ENCODE data around the gene WDR82. TPM values are rescaled to one million over a fixed set of nuclear protein-coding genes. Genes with fewer than 3 reads are reported as not detected.

The WDR82 gene
- total RNA-seq, 1 donor from 2014 or later = 103 TPM

DNA sequence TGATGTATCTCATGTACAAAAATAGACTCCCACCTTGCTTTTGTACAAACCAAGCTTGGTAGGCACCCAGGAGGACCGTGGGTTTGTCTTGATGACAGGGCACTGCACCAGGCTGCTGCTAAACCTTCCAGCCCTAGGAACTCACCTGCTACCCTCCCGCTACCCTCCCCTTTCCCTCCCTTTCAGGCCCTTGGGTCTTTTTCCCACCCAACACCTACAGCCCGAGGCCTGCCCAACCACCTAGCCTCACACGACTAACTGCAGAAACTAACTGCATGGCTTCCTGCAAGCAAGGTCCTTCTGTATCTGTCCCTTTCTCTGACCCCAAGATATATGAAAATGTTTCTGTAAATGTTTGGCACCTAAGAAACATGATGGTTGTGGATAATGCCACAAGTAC is 21.8 kb downstream of the WDR82 start:
- no peaks in the 10 kb centered on the region for H3K27me3 Mint-ChIP-seq (ENCODE audit: low read depth)
- intact Hi-C loops (cut with micrococcal nuclease) = no loop called here

DNA sequence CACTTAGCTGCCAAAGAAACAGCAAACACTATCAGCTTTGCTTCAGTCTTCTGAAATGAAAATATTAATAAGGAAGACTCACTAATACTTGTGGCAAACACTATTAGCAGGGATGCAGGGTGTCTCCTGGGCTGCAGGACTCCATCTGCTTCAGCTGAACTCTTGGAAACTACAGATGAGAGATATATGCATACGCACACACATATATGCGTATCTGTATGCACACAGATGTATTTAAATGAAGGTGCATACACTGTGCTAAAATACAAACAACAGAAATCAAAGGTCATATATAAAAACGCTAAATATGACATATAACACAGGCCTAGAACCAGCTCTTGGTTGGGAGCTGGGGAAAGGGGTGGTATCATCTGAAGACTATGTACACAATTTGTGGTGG is 22.3 kb downstream of the WDR82 start:
- Mint-ChIP-seq H3K36me3 (ENCODE audit: low read depth) (peaks cover 92% of the 10 kb centered on the region), H3K4me3 (ENCODE audit: low read depth) (no peak overlapping the region), H3K4me1 (ENCODE audit: low read depth) (peaks cover 72% of the 10 kb centered on the region), H3K27ac (peak overlapping the region; percentile 60), H3K9me3 (no peaks in the 10 kb centered on the region), H3K27me3 (ENCODE audit: low read depth) (no peaks in the 10 kb centered on the region)
- DNase-seq (ENCODE audit: low spot score) = no peak
- intact Hi-C loops (cut with micrococcal nuclease) = no loop called here

More for the DNA sequence above, 21.8 kb downstream of the WDR82 start:
- no peak for DNase-seq (ENCODE audit: low spot score)
- Mint-ChIP-seq H3K4me3 (ENCODE audit: low read depth) (no peak overlapping the region), H3K27ac (peak overlapping the region; percentile 60), H3K9me3 (no peaks in the 10 kb centered on the region), H3K4me1 (ENCODE audit: low read depth) (peaks cover 76% of the 10 kb centered on the region), H3K36me3 (ENCODE audit: low read depth) (peaks cover 96% of the 10 kb centered on the region)

DNA sequence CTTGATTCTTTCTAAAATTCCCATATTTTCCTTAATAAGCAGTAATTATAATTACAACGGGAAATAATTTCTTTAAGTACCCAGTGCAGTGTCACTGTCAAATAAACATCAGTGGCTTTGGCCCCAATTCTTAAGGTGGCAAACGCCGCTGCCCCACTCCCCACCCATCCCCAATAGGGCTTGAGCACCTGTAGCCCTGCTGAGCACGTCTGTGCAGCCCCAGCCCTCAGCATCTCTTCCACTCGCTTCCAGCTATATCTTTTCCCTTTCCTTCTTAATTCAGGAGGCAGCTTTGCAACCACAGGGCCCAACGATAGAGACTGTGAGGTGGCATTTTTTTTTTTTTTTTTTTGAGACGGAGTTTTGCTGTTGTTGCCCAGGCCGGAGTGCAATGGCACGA is 23.8 kb downstream of the WDR82 start:
- peak overlapping the region; percentile 27 for H3K4me3 Mint-ChIP-seq (ENCODE audit: low read depth)
- H3K36me3 Mint-ChIP-seq (ENCODE audit: low read depth) = peaks cover 88% of the 10 kb centered on the region
- intact Hi-C loops (cut with micrococcal nuclease) = no loop called here
- no peaks in the 10 kb centered on the region for H3K27me3 Mint-ChIP-seq (ENCODE audit: low read depth)
- no peak for DNase-seq (ENCODE audit: low spot score)
- H3K9me3 Mint-ChIP-seq = no peaks in the 10 kb centered on the region
- peak overlapping the region; percentile 98 for H3K27ac Mint-ChIP-seq
- H3K4me1 Mint-ChIP-seq (ENCODE audit: low read depth) = peaks cover 73% of the 10 kb centered on the region

DNA sequence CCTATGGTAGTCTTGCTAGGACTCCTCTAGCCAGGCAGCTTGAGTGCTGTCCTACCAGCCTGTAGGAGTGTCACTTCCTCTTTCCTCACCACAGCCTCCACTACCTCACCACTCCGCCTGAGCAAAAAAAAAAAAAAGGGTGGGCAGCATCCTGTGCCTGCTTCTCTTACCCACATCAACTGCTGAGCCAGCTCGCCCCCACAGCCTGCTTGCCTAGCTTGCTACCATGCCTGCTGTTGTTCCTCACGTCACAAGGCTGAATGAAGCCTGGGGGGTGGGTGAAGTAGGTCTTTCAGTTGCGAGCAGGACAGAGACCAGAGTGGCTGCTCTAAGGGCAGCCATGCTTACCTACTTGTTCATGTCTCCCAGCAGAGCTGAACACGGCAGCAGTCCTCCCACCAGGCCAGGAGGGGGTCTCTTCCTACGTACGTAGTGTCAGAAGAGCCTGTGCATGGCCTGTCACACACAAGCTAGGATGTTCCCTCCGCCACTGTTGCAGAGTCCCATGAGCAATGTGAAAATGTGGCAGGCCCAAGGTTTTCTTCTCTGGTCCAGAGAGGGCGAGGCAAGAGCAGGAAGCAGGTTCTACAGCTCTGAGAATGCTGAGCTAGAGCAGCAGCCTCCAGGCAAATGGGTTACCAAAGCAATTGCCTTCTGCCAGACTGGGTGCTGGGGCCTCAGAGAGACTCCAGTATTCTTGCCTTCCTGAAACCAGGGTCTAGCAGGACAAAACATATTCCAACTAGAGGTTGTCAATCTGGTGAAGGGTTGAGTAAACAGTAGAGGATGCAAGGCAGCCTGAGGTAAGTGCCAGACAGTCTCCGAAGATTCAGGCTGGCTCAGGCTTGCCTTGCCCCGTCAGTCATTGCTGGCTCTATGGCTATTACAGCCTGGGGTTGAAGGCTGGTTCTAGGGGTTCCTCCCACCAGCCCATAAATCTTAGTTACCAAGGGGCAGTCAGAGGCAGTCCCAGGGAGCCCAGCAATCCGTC is 24.8 kb downstream of the WDR82 start:
- Mint-ChIP-seq H3K36me3 (ENCODE audit: low read depth) (peaks cover 84% of the 10 kb centered on the region), H3K9me3 (no peaks in the 10 kb centered on the region), H3K27me3 (ENCODE audit: low read depth) (no peaks in the 10 kb centered on the region)

DNA sequence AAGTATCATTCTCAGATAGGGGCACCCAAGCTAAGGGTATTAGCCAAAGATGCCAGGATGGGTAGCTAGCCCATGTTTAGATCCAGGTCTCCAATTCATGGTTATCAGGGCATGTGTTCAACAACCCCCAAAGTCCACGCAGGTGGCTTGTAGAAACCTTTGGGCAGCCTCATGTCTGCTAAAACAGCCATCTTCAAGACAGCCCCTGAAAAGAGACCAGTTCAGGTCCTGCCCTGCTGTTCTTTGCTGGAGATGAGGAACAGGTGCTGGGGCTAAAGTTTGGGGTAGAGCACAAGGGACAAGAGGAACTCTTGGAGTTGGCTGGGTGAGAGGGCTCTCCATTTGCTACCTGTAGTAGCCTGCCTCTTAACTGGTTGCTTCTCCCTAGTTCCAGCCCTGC is 28.3 kb downstream of the WDR82 start:
- Mint-ChIP-seq H3K27me3 (ENCODE audit: low read depth) (no peaks in the 10 kb centered on the region), H3K4me3 (ENCODE audit: low read depth) (no peak overlapping the region), H3K27ac (peak overlapping the region; percentile 47), H3K9me3 (no peaks in the 10 kb centered on the region), H3K4me1 (ENCODE audit: low read depth) (peaks cover 55% of the 10 kb centered on the region), H3K36me3 (ENCODE audit: low read depth) (peaks cover 71% of the 10 kb centered on the region)
- intact Hi-C loops (cut with micrococcal nuclease) = no loop called here
- DNase-seq (ENCODE audit: low spot score) = no peak

More for the DNA sequence above, 24.8 kb downstream of the WDR82 start:
- intact Hi-C loops (cut with micrococcal nuclease) = loop anchor here (1.0 kb wide), 3 partner anchors 12 to 24 kb away; no protein-coding TSS in a partner anchor
- DNase-seq (ENCODE audit: low spot score) = peak; percentile 83
- peak overlapping the region; percentile 77 for H3K4me3 Mint-ChIP-seq (ENCODE audit: low read depth)
- H3K27ac Mint-ChIP-seq = peak overlapping the region; percentile 98
- peaks cover 69% of the 10 kb centered on the region for H3K4me1 Mint-ChIP-seq (ENCODE audit: low read depth)

DNA sequence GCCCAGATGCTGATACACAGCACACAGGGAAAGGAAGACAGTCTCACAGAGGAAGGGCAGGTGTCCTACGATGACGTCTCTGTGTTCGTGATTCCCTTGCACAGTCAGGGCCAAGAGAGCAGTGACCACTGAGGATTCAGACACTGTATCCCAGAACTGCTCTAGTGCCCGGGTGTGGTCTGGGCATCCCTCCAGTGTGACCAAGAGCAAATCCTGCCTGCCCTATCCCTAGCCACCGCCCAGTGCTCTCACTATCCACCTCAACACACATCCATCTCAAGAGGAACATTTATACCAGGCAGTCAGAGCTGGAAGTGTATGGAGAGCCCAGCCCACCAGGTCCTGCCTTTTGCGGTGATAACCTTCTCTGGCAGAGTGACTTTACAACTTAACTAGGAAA is 28.8 kb downstream of the WDR82 start:
- Mint-ChIP-seq H3K27ac (peak overlapping the region; percentile 47), H3K9me3 (no peaks in the 10 kb centered on the region), H3K4me3 (ENCODE audit: low read depth) (no peak overlapping the region), H3K36me3 (ENCODE audit: low read depth) (peaks cover 68% of the 10 kb centered on the region), H3K27me3 (ENCODE audit: low read depth) (no peaks in the 10 kb centered on the region), H3K4me1 (ENCODE audit: low read depth) (peaks cover 56% of the 10 kb centered on the region)
- intact Hi-C loops (cut with micrococcal nuclease) = no loop called here
- no peak for DNase-seq (ENCODE audit: low spot score)

DNA sequence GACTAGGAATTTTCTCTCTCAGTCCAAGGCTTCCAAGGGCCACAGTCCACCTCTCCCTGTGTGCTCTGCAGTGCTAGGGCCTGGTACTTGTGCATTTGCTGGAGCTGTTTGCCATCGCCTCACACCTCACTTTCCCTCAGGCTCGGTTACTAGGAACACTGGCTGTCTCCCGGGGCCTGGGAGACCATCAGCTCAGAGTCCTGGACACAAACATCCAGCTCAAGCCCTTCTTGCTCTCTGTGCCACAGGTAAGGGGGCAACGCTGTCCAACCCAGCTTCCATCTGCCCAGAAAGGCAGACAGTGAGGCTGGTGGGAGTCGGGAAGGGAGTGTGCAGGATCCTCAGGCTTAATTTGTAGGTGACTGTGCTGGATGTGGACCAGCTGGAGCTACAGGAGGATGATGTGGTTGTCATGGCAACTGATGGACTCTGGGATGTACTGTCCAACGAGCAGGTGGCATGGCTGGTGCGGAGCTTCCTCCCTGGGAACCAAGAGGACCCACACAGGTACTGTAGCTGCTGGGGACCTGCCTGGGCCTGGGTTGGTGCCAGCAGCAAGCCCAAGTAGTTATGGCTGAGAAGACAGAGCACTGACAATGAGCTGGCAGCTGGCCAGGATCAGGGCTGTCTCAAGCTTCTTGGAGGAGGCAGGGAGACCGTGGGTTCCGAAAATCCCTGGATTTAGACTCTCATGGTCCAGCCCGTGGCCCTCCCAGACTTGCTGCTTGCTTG is 29.5 kb downstream of the WDR82 start:
- Mint-ChIP-seq H3K4me3 (ENCODE audit: low read depth) (no peak overlapping the region), H3K36me3 (ENCODE audit: low read depth) (peaks cover 65% of the 10 kb centered on the region), H3K27ac (peak overlapping the region; percentile 81), H3K27me3 (ENCODE audit: low read depth) (no peaks in the 10 kb centered on the region), H3K4me1 (ENCODE audit: low read depth) (peaks cover 56% of the 10 kb centered on the region), H3K9me3 (no peaks in the 10 kb centered on the region)
- no peak for DNase-seq (ENCODE audit: low spot score)
- intact Hi-C loops (cut with micrococcal nuclease) = no loop called here

DNA sequence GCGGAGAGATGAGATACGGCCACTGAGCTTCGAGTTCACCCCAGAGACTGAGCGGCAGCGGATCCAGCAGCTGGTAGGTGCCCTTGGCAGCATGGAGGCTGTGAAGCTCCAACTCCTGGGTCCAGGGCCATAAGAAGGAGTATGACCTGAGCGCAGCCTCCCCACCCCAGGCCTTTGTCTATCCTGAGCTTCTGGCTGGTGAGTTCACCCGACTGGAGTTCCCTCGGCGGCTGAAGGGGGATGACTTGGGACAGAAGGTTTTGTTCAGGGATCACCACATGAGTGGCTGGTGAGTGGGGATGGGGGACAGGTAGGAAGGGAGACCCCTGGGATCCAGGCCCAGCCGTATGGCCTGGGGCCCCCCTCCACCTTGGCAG is 30.3 kb downstream of the WDR82 start:
- Mint-ChIP-seq H3K36me3 (ENCODE audit: low read depth) (peaks cover 62% of the 10 kb centered on the region), H3K4me3 (ENCODE audit: low read depth) (peak overlapping the region; percentile 59), H3K27me3 (ENCODE audit: low read depth) (no peaks in the 10 kb centered on the region), H3K27ac (peak overlapping the region; percentile 81), H3K9me3 (no peaks in the 10 kb centered on the region), H3K4me1 (ENCODE audit: low read depth) (peaks cover 55% of the 10 kb centered on the region)
- intact Hi-C loops (cut with micrococcal nuclease) = no loop called here
- DNase-seq (ENCODE audit: low spot score) = no peak

DNA sequence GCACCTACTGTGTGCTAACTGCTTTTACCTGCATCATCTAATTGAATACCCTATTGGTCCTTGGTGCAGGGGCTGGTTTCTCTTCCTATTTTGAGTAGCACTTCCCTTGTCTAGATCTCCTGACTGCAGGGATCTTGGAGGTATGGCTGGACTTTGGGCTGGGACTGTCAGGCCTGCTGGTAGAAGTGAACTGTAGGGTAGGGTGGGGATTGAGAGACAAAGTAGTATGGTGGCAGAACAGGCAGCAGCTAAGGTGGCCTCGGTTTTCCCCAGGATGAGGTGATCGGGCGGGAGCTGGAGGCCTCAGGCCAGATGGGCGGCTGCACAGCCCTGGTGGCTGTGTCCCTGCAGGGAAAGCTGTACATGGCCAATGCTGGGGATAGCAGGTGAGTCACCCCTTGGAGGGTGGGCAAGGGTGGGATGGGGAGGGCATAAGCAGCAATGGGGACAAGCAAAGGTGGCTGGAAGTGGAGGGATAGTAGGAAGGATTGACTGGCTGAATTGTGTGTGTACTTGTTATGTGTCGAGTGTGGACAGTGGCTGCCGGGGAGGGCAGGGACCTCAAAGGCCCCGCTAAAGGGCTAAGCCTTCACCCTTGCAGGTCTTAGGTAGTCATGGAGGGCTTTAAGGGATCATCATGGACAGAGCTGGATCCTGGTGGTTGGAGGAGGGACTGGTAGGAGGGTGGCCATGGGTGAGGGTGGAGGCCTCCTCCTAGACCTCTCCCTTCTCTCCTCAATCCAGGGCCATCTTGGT is 30.9 kb downstream of the WDR82 start:
- DNase-seq (ENCODE audit: low spot score) = no peak
- H3K27me3 Mint-ChIP-seq (ENCODE audit: low read depth) = no peaks in the 10 kb centered on the region
- H3K9me3 Mint-ChIP-seq = no peaks in the 10 kb centered on the region
- H3K36me3 Mint-ChIP-seq (ENCODE audit: low read depth) = peaks cover 56% of the 10 kb centered on the region
- H3K4me1 Mint-ChIP-seq (ENCODE audit: low read depth) = peaks cover 51% of the 10 kb centered on the region
- peak overlapping the region; percentile 83 for H3K4me3 Mint-ChIP-seq (ENCODE audit: low read depth)
- intact Hi-C loops (cut with micrococcal nuclease) = no loop called here
- peak overlapping the region; percentile 81 for H3K27ac Mint-ChIP-seq

DNA sequence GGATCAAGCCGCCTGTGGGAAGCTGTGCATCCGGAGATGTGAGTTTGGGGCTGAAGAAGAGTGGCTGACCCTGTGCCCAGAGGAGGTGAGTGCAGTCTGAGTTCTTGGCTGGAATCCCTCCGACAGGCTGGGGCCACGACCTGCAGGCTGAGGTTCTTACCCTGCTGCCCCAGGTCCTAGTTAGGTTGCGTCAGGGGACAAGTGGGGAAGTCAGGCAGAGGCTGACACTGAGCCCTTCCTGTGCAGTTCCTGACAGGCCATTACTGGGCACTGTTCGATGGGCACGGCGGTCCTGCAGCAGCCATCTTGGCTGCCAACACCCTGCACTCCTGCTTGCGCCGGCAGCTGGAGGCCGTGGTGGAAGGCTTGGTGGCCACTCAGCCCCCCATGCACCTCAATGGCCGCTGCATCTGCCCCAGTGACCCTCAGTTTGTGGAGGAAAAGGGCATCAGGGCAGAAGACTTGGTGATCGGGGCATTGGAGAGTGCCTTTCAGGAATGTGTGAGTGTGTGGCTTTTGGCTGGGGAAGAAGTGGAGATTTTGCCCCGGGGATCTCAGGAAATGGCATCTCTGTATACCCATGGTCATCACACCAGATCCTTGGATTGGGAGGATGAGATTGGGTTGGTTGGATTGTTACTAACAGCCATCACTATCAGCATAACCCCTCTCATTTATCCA is 31.6 kb downstream of the WDR82 start:
- peaks cover 53% of the 10 kb centered on the region for H3K36me3 Mint-ChIP-seq (ENCODE audit: low read depth)
- intact Hi-C loops (cut with micrococcal nuclease) = loop anchor here (1.0 kb wide), 1 partner anchor 9 kb away; no protein-coding TSS in a partner anchor

DNA sequence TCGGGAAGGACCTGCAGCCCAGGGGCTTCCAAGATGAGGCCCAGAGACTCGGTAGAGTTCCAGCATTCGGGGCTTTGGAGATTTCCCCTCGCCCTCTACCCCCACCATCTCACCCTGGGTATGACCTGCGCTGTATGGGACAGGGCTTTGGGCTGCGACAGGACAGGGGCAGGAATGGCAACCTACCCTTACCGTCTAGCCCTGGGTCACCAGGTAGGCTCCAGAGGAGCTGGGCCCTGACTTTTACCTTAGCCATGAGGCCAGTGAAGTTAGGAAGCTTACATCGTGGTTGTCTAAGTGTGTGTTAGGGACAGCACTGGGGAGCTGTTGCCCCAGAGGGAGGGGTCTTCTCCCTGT is 32.2 kb downstream of the WDR82 start:
- H3K9me3 Mint-ChIP-seq = no peaks in the 10 kb centered on the region
- H3K4me3 Mint-ChIP-seq (ENCODE audit: low read depth) = peak overlapping the region; percentile 83
- intact Hi-C loops (cut with micrococcal nuclease) = loop anchor here (1.0 kb wide), 1 partner anchor 8 kb away; no protein-coding TSS in a partner anchor
- peaks cover 55% of the 10 kb centered on the region for H3K4me1 Mint-ChIP-seq (ENCODE audit: low read depth)
- H3K27me3 Mint-ChIP-seq (ENCODE audit: low read depth) = no peaks in the 10 kb centered on the region
- H3K27ac Mint-ChIP-seq = peak overlapping the region; percentile 81
- DNase-seq (ENCODE audit: low spot score) = no peak
- peaks cover 53% of the 10 kb centered on the region for H3K36me3 Mint-ChIP-seq (ENCODE audit: low read depth)

More for the DNA sequence above, 31.6 kb downstream of the WDR82 start:
- no peaks in the 10 kb centered on the region for H3K9me3 Mint-ChIP-seq
- H3K4me3 Mint-ChIP-seq (ENCODE audit: low read depth) = peak overlapping the region; percentile 83
- H3K27me3 Mint-ChIP-seq (ENCODE audit: low read depth) = no peaks in the 10 kb centered on the region
- H3K27ac Mint-ChIP-seq = peak overlapping the region; percentile 81
- DNase-seq (ENCODE audit: low spot score) = no peak
- H3K4me1 Mint-ChIP-seq (ENCODE audit: low read depth) = peaks cover 51% of the 10 kb centered on the region

All from activated T-helper 2 cell treated with anti-CD3 and anti-CD28 coated beads, Interferon-gamma antibody, Interleukin-2, Interleukin-4, amounts not matched to agents 10 μg/mL and 5 μg/mL and 100 μg/mL, durations not matched to agents 14 hours and 24 hours and 36 hours (primary cell).